Thyroid gland (tissue), 4 donors: ENCODE measurements around the gene NBAS. TPM values are rescaled to one million over a fixed set of nuclear protein-coding genes. Genes with fewer than 3 reads are reported as not detected.

Source experiments
- DNase-seq, 2 donors: peaks; one replicate each; pipeline ENCODE4 v3.0.0-alpha.2; 2019
- H3K27ac ChIP-seq, 3 donors: fragments of 200-600 bp; sonication (generic); 1 replicate in 2 of 3; 2 replicates in 1 of 3; pipeline ENCODE4 v1.5.1; 2016 to 2019; ENCODE audit warnings: mild to moderate bottlenecking in 1 of 3, moderate library complexity in 1 of 3
- H3K27me3 ChIP-seq: fragments of 200-600 bp; sonication (generic); one replicate; pipeline ENCODE4 v1.5.1; 2019
- H3K36me3 ChIP-seq, 2 donors: fragments of 200-600 bp; sonication (generic); one replicate each; pipeline ENCODE4 v1.5.1; 2016 to 2019
- H3K4me1 ChIP-seq, 2 donors: fragments of 200-600 bp; sonication (generic); one replicate each; pipeline ENCODE4 v1.5.1; 2017 to 2019
- H3K4me3 ChIP-seq, 3 donors: fragments of 200-600 bp; sonication (generic); replicated peaks in 1 of 3; 1 replicate in 2 of 3; 2 replicates in 1 of 3; pipeline ENCODE4 v1.5.1; 2016; ENCODE audit warnings: mild to moderate bottlenecking in 1 of 3
- H3K9me3 ChIP-seq: fragments of 200-600 bp; sonication (generic); one replicate; pipeline ENCODE4 v1.5.1; 2017
- POLR2A ChIP-seq, 2 donors: fragments of 450-650 bp; IDR thresholded peaks; one replicate each; pipeline ENCODE4 v1.6.1; 2017; ENCODE audit warnings: antibody characterized with exemption in 2 of 2, mild to moderate bottlenecking in 2 of 2, moderate library complexity in 1 of 2
- WGBS, 2 donors: methylation state at CpG; one replicate each; pipeline ENCODE4 v1.1.5; 2017; 5-methylcytosine and 5-hydroxymethylcytosine counted together
- intact Hi-C: fragments of 100-400 bp; cut with DNase I; formaldehyde crosslinking; loops from one replicate; pipeline ENCODE4 v1.15.1; 2023
- total RNA-seq, 4 donors: library from RNA; depleted of rRNA; stranded (reverse); fragments of >200 nt; gene quantifications; one replicate each; pipeline ENCODE4 v1.2.3, GENCODE V29; 2016
- TF ChIP-seq, protein P1 (sequence below), 6 experiments: fragments of 200-600 bp in 3 of 6; fragments of 450-650 bp in 3 of 6; sonication (generic) in 3 of 6; IDR thresholded peaks; one replicate each; pipeline ENCODE4 v1.5.1; 2016 to 2019; ENCODE audit warnings: antibody characterized with exemption in 6 of 6, mild to moderate bottlenecking in 2 of 6, inconsistent platforms in 1 of 6, moderate library complexity in 1 of 6

Gene NBAS
- total RNA-seq, 4 donors from 2014 or later, result 50.4 to 71.5 (median 54.7) TPM

DNA sequence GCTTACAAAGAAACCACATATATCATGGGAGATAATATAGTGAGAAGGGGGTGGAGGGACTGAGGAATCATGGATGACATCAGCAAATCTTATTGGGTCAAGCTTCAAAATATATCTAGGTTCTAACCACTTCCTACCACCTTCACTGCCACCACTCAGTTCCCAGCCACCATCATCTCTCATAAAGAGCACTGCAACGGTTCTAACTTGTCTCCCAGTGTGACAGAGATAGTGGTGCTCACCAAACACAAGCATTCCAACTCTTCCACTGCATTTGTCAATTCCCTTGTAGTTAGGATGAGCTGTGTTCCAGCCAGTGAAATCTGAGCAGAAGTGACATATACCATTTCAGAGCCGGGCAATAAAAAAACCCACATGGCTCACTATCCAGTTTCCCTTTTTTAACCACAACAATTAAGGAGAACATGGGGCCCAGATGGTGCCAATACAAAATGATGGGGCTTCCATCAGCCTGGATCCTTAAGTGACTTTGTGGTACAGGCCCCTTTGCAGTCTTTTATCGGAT lies 318.1 kb downstream of the NBAS start:
- Histone ChIP-seq H3K4me3 (no peak overlapping the region), H3K4me1 (no peaks in the 10 kb centered on the region), H3K27me3 (no peaks in the 10 kb centered on the region), H3K36me3 (no peaks in the 10 kb centered on the region), H3K27ac (no peak overlapping the region), H3K9me3 (no peaks in the 10 kb centered on the region)
- DNase-seq, result no peak
- WGBS, 2 donors, result 92 to 94% methylated on average over 3 of the region's 3 CpGs
- intact Hi-C loops, result no loop called here
- TF ChIP-seq POLR2A (IDR thresholded peaks at IDR 0.05), result no peak
- TF ChIP-seq, protein P1, sequence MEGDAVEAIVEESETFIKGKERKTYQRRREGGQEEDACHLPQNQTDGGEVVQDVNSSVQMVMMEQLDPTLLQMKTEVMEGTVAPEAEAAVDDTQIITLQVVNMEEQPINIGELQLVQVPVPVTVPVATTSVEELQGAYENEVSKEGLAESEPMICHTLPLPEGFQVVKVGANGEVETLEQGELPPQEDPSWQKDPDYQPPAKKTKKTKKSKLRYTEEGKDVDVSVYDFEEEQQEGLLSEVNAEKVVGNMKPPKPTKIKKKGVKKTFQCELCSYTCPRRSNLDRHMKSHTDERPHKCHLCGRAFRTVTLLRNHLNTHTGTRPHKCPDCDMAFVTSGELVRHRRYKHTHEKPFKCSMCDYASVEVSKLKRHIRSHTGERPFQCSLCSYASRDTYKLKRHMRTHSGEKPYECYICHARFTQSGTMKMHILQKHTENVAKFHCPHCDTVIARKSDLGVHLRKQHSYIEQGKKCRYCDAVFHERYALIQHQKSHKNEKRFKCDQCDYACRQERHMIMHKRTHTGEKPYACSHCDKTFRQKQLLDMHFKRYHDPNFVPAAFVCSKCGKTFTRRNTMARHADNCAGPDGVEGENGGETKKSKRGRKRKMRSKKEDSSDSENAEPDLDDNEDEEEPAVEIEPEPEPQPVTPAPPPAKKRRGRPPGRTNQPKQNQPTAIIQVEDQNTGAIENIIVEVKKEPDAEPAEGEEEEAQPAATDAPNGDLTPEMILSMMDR (IDR thresholded peaks at IDR 0.05), result no peak

DNA sequence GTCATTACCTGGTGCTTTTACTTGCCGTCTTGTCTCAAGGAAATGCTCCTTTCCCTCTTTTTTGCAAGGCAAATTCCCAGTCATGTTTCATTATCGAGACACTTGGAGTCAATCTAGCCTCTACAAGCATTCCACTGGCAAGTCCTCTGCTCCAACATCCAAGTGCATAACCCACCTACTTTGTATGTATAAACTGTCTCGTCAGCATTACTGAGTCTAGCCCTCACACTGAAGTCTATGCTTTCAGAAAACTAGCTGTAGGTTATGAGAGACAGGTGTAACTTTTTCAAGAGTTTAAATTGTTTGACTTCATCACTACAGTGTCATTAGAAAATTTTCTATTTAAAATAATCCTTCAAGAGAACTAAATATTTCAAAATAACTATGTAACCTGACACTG lies 319.2 kb downstream of the NBAS start:
- no peaks in the 10 kb centered on the region for H3K4me1 ChIP-seq
- intact Hi-C loops, result no loop called here
- no peak overlapping the region for H3K4me3 ChIP-seq
- no peak overlapping the region for H3K27ac ChIP-seq
- H3K36me3 ChIP-seq, result no peaks in the 10 kb centered on the region
- 85 to 89% methylated on average over 3 of the region's 3 CpGs for WGBS, 2 donors
- no peak for TF ChIP-seq POLR2A (IDR thresholded peaks at IDR 0.05)
- TF ChIP-seq, protein P1 (IDR thresholded peaks at IDR 0.05), result no peak
- DNase-seq, result no peak
- H3K27me3 ChIP-seq, result no peaks in the 10 kb centered on the region
- no peaks in the 10 kb centered on the region for H3K9me3 ChIP-seq

DNA sequence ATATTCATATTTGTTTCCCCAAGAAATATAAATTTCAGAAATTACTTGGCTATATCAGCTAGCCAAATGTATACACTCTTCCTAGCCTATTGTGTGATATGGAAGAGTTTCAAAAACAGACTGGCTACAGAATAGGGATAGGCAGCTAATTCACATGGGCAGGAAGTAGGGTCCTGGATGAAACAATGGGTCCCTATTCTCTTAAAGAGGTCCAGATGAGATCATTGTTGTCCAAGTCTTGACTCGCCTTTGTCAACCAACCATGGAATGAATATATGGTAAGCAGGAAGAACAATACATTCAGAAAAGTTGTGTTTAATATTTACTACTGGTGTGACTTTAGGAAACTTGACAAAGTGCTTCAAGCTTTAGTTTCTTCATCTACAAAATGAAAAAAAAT lies 319.9 kb downstream of the NBAS start:
- WGBS, 2 donors, result 79 to 96% methylated on average over 1 of the region's 1 CpG
- intact Hi-C loops, result no loop called here

DNA sequence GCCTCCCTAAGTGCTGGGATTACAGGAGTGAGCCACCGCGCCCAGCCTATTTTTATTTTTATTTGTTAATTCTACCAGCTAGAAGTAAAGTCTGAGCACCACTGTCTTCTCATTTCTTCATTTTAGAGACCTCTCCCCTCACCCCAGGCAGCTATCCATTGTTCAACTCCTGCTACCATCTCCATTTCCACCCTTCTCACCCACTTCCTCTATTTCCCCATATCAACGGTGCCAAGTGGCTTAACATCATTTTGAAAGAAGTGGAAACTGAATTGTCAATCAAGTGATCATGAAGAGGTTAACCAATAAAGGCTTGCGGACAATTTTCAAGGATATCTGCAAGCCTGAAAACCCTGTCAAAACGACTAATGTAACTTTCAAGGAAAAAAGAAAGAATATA lies 323.1 kb downstream of the NBAS start:
- WGBS, 2 donors, result 93% methylated on average over 5 of the region's 5 CpGs
- intact Hi-C loops, result no loop called here
- Histone ChIP-seq H3K4me3 (no peak overlapping the region), H3K36me3 (no peaks in the 10 kb centered on the region), H3K9me3 (no peaks in the 10 kb centered on the region), H3K27me3 (no peaks in the 10 kb centered on the region), H3K4me1 (no peaks in the 10 kb centered on the region), H3K27ac (no peak overlapping the region)
- TF ChIP-seq POLR2A (IDR thresholded peaks at IDR 0.05), result no peak
- TF ChIP-seq, protein P1 (IDR thresholded peaks at IDR 0.05), result no peak
- no peak for DNase-seq

More for the DNA sequence above, 319.9 kb downstream of the NBAS start:
- H3K4me1 ChIP-seq, result no peaks in the 10 kb centered on the region
- no peak overlapping the region for H3K27ac ChIP-seq
- no peaks in the 10 kb centered on the region for H3K27me3 ChIP-seq
- H3K4me3 ChIP-seq, result no peak overlapping the region
- no peak for TF ChIP-seq POLR2A (IDR thresholded peaks at IDR 0.05)
- TF ChIP-seq, protein P1 (IDR thresholded peaks at IDR 0.05), result no peak
- H3K36me3 ChIP-seq, result no peaks in the 10 kb centered on the region
- no peaks in the 10 kb centered on the region for H3K9me3 ChIP-seq
- DNase-seq, result no peak

DNA sequence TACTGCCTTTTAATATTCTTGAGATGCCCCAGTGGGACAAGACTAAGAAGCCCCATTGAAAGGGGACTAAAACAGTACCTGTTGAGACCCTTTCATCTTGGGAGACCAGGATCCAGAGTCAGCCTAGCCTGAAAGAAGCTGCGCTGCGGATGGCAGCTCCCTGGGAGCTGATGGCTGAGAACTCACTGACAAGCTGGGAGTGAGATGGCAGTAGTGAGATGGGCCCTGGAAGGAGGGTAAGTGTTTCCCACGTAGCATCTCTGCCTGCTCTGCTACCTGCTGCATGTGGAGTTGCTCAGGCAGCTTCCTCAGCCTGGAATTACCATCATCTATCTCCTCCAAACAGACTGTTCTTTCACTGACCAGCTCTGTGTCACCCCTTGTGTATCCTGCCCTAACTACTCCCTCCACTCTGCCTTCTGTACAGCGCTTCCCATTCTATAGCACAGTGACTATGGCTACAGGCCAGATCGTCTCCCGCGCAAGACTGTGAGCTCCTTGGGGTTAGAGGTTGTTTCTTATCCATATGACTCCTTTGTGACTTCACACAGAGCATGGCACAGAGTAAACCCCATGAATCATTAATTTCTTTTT lies 330.4 kb downstream of the NBAS start:
- TF ChIP-seq, protein P1 (IDR thresholded peaks at IDR 0.05), result no peak
- TF ChIP-seq POLR2A (IDR thresholded peaks at IDR 0.05), result no peak
- 87 to 98% methylated on average over 7 of the region's 7 CpGs for WGBS, 2 donors
- no peaks in the 10 kb centered on the region for H3K27me3 ChIP-seq

More for the DNA sequence above, 330.4 kb downstream of the NBAS start:
- intact Hi-C loops, result no loop called here
- no peaks in the 10 kb centered on the region for H3K4me1 ChIP-seq
- H3K36me3 ChIP-seq, result no peaks in the 10 kb centered on the region
- H3K27ac ChIP-seq, result no peak overlapping the region
- DNase-seq, result no peak
- H3K4me3 ChIP-seq, result no peak overlapping the region
- no peaks in the 10 kb centered on the region for H3K9me3 ChIP-seq
